ENCODE results near the gene SNPH. TPM values are rescaled to one million over a fixed set of nuclear protein-coding genes. Genes with fewer than 3 reads are reported as not detected.

Gene SNPH
- total and polyA plus RNA-seq, 7 donors: under 0.01 to 21.0 (median 6.4) TPM

GRCh38 chr20:1265226-1265915 is 723 bp upstream of the SNPH start:
- peaks cover 0 to 22% (median 17%) of the 10 kb centered on the region in 4 donors for H3K4me1 ChIP-seq
- 79 to 92% methylated on average over 4 of the region's 4 CpGs for WGBS, 2 donors
- H3K9me3 ChIP-seq: no peaks in the 10 kb centered on the region
- intact Hi-C loops (cut with DNase I): loop anchor here (5.0 kb wide), 2 partner anchors 143 to 627 kb away; no protein-coding TSS in a partner anchor
- no peaks in the 10 kb centered on the region for H3K27me3 ChIP-seq
- peak overlapping the region; percentile 73 to 87 (median 78) for H3K27ac ChIP-seq
- DNase-seq: no peak
- H3K36me3 ChIP-seq: no peaks in the 10 kb centered on the region
- no peak for TF ChIP-seq POLR2A (IDR thresholded peaks at IDR 0.05)
- TF ChIP-seq CTCF (IDR thresholded peaks at IDR 0.05): no peak
- TF ChIP-seq POLR2AphosphoS5 (IDR thresholded peaks at IDR 0.05): no peak
- TF ChIP-seq EP300 (IDR thresholded peaks at IDR 0.05): no peak
- H3K4me3 ChIP-seq: peak overlapping the region; percentile 76 to 91 (median 88)

GRCh38 chr20:1265916-1266166 is 253 bp upstream of the SNPH start:
- Histone ChIP-seq H3K4me1 (peaks cover 0 to 22% (median 17%) of the 10 kb centered on the region in 4 donors), H3K9me3 (no peaks in the 10 kb centered on the region), H3K27ac (peak overlapping the region; percentile 73 to 87 (median 78)), H3K4me3 (peak overlapping the region; percentile 76 to 91 (median 88)), H3K36me3 (peaks cover 0 to 3% (median 0%) of the 10 kb centered on the region in 4 donors), H3K27me3 (no peaks in the 10 kb centered on the region)
- TF ChIP-seq CTCF (IDR thresholded peaks at IDR 0.05) (no peak), POLR2AphosphoS5 (IDR thresholded peaks at IDR 0.05) (peak in 1 of 4 donors; percentile 22)
- 1 to 7% methylated on average over 10 of the region's 10 CpGs for WGBS, 2 donors
- no peak for DNase-seq
- intact Hi-C loops (cut with DNase I): loop anchor here (2.0 to 5.0 kb wide), 4 partner anchors 39 to 626 kb away; partner anchors contain the start of gene RAD21L1

- 83 to 89% methylated on average over 8 of the region's 8 CpGs for WGBS, 2 donors
- Histone ChIP-seq H3K4me3 (peak overlapping the region; percentile 76 to 91 (median 88)), H3K27ac (peak overlapping the region; percentile 73 to 87 (median 78)), H3K36me3 (peaks cover 0 to 5% (median 0%) of the 10 kb centered on the region in 4 donors), H3K27me3 (no peaks in the 10 kb centered on the region), H3K4me1 (peaks cover 0 to 22% (median 17%) of the 10 kb centered on the region in 4 donors), H3K9me3 (no peaks in the 10 kb centered on the region)
- TF ChIP-seq EP300 (IDR thresholded peaks at IDR 0.05) (no peak), POLR2AphosphoS5 (IDR thresholded peaks at IDR 0.05) (no peak), POLR2A (IDR thresholded peaks at IDR 0.05) (no peak), CTCF (IDR thresholded peaks at IDR 0.05) (no peak)
- intact Hi-C loops (cut with DNase I): loop anchor here (2.0 to 5.0 kb wide), 4 partner anchors 40 to 625 kb away; partner anchors contain the start of gene RAD21L1
- peak; percentile 61 for DNase-seq
These were observed 1.1 kb downstream of the SNPH start for GRCh38 chr20:1267161-1267560.

- TF ChIP-seq EP300 (IDR thresholded peaks at IDR 0.05) (no peak), CTCF (IDR thresholded peaks at IDR 0.05) (no peak), POLR2AphosphoS5 (IDR thresholded peaks at IDR 0.05) (no peak), POLR2A (IDR thresholded peaks at IDR 0.05) (no peak)
- DNase-seq: peak; percentile 32
- H3K4me3 ChIP-seq: no peak overlapping the region
- intact Hi-C loops (cut with DNase I): loop anchor here (2.0 to 5.0 kb wide), 4 partner anchors 41 to 624 kb away; partner anchors contain the start of gene RAD21L1
- peaks cover 0 to 22% (median 17%) of the 10 kb centered on the region in 4 donors for H3K4me1 ChIP-seq
- no peaks in the 10 kb centered on the region for H3K27me3 ChIP-seq
- no peaks in the 10 kb centered on the region for H3K9me3 ChIP-seq
- WGBS, 2 donors: 95 to 97% methylated on average over 3 of the region's 3 CpGs
- H3K36me3 ChIP-seq: peaks cover 0 to 5% (median 0%) of the 10 kb centered on the region in 4 donors
- no peak overlapping the region for H3K27ac ChIP-seq
These were observed 1.8 kb downstream of the SNPH start for GRCh38 chr20:1267809-1268374.
